Measurements from ENCODE around the gene CDH11.
A peak's percentile ranks its signal among the peaks of the same experiment; 100 is the strongest.

The CDH11 gene

DNA sequence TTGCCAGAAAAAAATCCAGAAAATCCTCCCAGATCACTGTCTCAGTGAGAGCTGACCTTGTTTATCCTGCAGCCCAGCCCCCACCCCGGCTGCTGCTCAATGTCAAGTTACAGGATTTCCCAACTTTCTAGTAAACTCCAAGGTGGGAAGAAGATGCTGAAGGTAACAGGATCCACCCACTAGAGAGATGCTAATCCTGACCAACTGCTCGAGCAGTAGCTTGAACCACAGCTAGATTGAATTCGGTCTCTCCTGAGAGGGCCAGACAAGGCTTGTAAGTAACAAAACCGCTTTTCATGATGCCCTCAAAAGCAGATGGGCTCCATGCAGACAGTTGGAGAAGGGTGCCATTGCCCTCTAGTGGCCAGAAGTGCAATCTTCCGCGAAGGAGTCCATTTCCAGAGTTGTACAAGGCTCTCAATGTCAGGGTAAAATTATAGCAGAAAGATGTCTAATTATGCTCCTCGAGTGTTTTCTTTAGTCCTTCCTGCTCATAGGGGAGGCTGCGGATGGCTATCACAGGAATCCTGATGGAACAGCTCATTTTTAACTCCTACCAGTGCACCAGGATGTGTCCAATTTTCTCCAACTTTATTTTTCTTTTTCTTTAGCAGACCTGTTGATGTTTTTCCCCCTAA lies 3.9 kb downstream of the CDH11 start:
- peak; percentile 86 for DNase-seq (ENCODE audit: low spot score)

DNA sequence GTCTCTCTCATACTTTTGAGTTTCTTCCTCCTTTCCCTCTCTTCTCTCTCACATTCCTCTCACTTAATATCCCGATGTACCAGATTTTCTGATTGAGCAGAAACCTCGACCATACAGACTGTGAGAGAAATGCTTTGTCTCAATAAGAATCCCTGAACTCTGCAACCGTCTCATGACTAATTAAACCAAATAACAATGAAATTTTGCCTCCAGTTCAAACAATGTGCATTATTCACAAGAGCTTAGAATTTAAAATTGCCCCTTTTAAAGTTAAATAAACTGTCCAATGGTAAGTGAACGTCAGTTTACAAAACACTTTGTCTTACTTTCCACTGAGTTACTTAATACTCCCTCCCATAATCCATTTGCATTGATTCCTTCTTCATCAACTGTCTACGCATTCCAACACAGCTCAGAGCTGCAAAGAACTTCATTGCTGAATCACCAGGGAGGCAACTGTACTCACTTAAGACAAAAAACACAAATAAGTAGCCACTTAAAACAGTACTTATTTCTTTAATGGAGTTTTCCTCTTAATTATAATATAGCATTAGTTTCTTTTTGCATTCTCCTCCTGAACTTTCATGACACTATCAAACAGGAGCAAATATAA lies 4.9 kb downstream of the CDH11 start:
- DNase-seq (ENCODE audit: low spot score), result no peak

- DNase-seq (ENCODE audit: low spot score), result no peak
These were observed 5.6 kb downstream of the CDH11 start for GRCh38 chr16:65116216-65116615.

DNA sequence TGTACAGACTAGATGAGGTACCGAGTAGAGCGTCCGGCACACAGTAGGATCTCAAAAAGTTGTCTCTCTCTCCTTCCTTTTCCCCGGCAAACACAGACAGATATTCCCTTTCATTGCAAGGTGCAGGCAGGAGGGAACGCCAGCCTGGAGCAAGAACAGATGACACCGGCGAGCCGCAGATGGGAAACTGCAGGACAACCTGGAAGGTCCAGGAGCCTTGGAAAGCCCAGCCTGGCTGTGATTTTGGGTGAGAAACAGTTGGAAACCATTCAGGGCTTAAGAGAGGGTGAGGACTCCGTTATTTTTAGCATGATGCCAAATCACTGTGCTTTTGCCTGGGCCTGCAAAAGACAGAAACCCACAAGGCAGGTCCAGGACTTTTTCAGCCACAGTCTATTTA lies 7.3 kb downstream of the CDH11 start:
- no peak for DNase-seq (ENCODE audit: low spot score)

- DNase-seq (ENCODE audit: low spot score), result no peak
These were observed 8.4 kb downstream of the CDH11 start for GRCh38 chr16:65113441-65113840.

- DNase-seq (ENCODE audit: low spot score), result no peak
These were observed 10.6 kb downstream of the CDH11 start for GRCh38 chr16:65111306-65111705.

DNA sequence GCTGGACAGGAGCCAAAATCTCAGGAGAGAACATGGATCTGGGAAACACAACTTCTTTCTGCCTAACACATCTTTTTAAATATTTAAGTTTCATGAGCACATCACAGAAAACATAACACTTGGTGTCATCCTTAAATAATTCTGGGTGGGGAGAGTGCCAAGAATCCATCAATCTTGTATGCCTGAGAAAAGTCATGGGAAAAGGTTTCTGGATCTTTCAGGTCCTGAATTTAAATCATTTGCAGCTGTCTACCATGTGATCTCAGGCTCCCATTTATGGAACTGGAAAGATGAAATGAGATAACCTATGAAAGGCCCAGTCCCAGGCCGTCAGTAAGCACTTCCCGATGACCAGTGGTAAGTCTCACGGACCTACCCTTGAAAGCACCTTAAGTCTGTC lies 15.1 kb downstream of the CDH11 start:
- no peak for DNase-seq (ENCODE audit: low spot score)

- no peak for DNase-seq (ENCODE audit: low spot score)
These were observed 16.7 kb downstream of the CDH11 start for GRCh38 chr16:65105171-65105570.

DNA sequence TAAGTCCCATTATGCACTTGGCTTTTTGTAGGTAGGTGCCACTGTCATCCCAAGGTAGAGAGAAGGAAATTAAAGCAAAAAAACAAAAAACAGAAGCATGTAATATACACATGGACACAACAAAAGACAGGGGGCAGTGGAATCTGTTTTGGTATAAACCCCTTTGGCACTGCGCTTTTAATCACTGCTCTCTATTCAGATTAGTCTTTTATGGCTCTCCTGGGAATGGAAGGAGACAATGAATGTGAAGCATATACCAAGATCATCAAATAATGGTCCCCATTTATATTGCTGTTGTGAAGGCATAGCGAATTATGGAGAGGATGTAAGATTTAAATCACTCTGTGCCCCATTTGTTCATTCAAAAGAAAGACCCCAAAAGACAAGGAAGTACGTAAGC lies 17.4 kb downstream of the CDH11 start:
- no peak for DNase-seq (ENCODE audit: low spot score)

- DNase-seq (ENCODE audit: low spot score), result no peak
These were observed 19.5 kb downstream of the CDH11 start for GRCh38 chr16:65102326-65102725.

GRCh38 chr16:65101009-65101408 lies 20.9 kb downstream of the CDH11 start:
- no peak for DNase-seq (ENCODE audit: low spot score)

- no peak for DNase-seq (ENCODE audit: low spot score)
These were observed 22.3 kb downstream of the CDH11 start for GRCh38 chr16:65099607-65100006.

DNA sequence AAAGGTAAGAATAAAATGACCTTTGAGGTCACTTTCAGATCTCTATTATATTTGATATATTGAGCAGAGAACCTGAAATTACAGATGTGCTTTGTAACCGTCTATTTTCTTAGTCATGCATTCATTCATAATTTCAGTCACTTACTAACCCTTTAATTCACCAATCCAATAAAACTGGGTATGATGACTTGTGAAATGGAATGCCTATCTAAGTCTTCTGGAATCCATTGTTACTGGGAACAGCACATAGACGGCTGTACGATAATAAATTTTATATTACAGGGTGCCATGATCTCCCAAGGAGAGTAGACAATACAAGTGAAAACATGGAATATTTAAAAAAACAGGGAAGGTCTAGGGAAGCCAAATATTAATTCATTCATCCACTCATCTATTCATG lies 22.9 kb downstream of the CDH11 start:
- no peak for DNase-seq (ENCODE audit: low spot score)

DNA sequence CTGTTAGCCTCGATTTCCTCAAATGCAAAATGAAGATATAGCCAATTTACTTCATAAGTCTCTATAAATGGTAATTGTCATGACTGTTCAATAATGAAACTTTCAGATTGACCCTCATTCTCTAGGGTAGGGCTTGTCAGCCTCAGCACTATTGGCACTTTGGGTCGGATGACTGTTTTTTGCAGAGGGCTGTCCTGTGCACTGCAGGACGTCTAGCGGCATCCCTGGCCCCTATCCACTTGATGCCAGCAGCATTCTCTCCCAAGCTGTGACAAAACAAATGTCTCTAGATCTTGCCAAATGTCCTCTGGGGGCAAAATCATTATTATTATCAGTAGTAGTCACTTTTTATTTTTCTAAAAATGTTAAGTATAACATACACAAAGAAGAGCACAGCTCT lies 24.6 kb downstream of the CDH11 start:
- DNase-seq (ENCODE audit: low spot score), result no peak

DNA sequence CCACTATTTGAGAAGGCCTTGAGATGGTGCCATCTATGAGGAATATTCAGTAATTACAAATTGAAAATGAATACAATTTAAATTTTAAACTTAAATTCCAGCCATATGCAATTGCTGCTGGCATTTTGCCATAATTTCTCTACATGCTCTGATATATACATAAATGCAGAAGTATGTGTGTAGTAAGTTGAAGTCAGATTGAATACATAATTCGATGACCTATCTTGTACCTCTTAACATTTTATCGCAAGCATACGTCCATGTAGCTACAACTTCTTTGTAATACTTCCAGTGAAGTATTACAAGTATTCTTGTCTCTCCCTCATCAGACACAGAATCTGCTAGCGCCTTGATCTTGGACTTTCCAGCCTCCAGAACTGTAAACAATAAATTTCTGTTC lies 26.0 kb downstream of the CDH11 start:
- DNase-seq (ENCODE audit: low spot score), result no peak

- no peak for DNase-seq (ENCODE audit: low spot score)
These were observed 26.7 kb downstream of the CDH11 start for GRCh38 chr16:65095090-65095728.

DNA sequence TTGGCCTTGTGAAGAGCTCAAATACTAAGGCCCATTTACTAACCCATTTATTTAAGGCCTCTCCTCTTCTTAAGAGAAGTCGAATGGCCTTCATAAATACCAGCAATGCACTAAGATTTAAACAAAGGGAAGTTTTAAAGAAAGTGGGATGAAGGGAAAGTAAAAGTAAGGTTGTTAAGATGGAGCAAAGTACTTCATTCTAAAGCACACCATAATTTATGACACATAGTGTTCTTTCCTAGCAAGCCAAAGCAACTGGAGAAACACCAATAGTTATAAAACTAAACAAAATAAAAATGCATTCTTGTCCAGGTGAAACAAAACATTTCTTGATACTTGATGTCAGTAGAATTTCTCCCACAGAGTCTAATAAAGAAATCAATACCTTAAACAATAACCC lies 27.9 kb downstream of the CDH11 start:
- no peak for DNase-seq (ENCODE audit: low spot score)

GRCh38 chr16:65083164-65083857 lies 38.6 kb downstream of the CDH11 start:
- no peak for DNase-seq (ENCODE audit: low spot score)

DNA sequence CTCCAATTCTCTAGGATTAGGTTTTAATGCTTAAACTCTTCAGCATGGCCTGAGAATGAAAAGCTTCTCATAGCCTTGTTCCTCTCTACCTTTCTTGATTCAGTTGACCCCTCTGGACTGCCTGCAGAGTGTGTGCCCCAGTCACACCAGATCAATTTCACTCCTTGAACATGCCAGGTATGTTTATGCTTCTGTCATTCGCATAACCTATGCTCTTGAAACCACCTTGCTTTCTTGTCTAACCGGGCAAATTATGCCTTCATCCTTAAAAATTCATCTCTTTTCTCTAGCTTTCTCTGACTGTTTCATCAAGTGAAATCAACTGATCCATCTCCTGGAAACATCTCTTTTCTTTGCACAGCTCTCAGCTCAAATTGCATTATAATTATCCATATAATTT lies 42.3 kb downstream of the CDH11 start:
- no peak for DNase-seq (ENCODE audit: low spot score)

DNA sequence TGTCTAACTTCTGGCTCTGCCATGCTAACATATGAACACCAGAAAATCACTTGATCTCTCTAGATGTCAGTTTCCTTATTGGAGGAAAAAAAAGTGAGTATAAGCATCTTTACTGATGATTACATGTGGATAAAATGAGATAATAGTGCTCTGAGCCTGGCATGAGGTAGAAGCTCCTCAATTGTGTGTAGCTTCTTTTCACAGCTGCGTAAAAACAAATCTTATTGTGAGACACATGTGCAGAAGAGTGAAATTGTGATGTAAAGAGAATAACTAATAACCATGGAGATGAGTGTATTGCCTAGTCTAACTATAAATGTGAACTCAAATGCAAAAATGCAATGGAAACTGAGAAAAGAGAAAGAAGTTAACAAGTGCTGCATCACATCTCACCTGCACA lies 44.7 kb downstream of the CDH11 start:
- no peak for DNase-seq (ENCODE audit: low spot score)

DNA sequence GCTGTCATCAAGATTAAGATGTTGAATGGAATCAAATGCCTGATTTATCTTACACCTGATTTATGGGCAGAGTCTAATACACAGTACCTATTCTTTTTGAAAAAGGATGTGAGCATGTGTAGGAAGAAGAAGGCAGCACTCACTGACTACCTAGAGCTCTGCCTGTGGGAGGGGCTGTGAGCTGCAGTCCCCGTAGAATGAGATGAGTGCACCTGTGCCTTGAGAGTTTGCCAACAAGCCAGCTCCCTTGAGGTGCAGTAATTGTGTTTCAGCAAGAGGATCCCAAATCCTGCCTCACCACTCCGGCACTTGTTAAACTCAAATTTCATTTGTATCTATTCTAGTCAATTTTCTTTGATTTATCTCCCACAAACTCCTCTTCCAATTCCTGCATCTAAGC lies 46.0 kb downstream of the CDH11 start:
- no peak for DNase-seq (ENCODE audit: low spot score)

- DNase-seq (ENCODE audit: low spot score), result no peak
These were observed 50.2 kb downstream of the CDH11 start for GRCh38 chr16:65071433-65072311.

Measured in NAMALWA (cell line).